Measurements from ENCODE around the gene PPP2R5C. TPM values are rescaled to one million over a fixed set of nuclear protein-coding genes. Genes with fewer than 3 reads are reported as not detected.

Gene PPP2R5C
- total and polyA plus RNA-seq, 12 donors: 66.8 to 257 (median 222) TPM

DNA sequence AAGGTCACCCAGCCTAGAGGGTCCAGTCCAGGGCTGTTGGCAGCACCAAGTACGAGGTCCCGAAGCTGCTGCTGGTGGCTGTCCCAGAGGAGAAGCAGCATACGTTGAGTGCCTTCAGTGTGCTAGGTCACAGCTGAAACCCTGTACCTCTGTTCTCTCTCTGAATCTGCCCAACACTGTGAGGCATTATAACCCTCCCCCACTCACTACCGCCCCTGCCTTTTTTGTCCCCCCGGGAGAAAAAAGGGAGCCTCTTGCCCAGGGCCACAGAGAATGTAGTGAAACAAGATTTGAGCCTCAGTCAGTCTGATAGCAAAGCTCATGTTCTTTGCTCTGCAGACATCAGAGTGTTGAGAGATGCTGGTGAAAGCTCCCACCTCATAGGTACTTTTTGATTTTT is 53.4 kb downstream of the PPP2R5C start:
- H3K4me1 ChIP-seq: peaks cover 15 to 76% (median 60%) of the 10 kb centered on the region in 9 donors
- 36 to 42% methylated on average over 5 of the region's 5 CpGs for WGBS, 2 donors

DNA sequence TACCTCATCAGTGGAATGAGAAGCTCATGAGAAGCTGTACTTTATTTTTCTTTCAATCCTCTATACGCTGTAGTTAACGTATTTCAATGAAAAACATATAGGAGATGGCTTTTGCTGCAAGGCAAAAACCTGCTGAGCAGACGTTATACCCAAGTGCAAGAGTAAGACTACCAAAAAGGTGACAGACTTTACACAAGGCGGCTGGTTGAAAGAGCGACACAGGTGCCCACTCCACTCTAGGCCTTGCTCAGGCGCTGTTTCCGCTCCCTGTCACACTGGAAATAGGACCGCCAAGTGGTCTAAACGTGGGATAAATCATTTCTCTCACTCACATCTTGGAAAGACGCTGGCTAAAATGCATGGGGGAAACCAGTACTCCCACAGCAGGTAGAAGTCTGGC is 54.5 kb downstream of the PPP2R5C start:
- Histone ChIP-seq H3K4me3 (no peak overlapping the region), H3K4me1 (peaks cover 14 to 77% (median 60%) of the 10 kb centered on the region in 9 donors), H3K36me3 (peaks cover 0 to 38% (median 6%) of the 10 kb centered on the region in 9 donors), H3K27ac (peak overlapping the region in 3 of 10 donors; percentile 2 to 100 (median 88)), H3K9me3 (no peaks in the 10 kb centered on the region), H3K27me3 (no peaks in the 10 kb centered on the region)
- ATAC-seq (no peak), DNase-seq (no peak)
- WGBS, 2 donors: 82 to 88% methylated on average over 10 of the region's 10 CpGs
- TF ChIP-seq, protein P1, sequence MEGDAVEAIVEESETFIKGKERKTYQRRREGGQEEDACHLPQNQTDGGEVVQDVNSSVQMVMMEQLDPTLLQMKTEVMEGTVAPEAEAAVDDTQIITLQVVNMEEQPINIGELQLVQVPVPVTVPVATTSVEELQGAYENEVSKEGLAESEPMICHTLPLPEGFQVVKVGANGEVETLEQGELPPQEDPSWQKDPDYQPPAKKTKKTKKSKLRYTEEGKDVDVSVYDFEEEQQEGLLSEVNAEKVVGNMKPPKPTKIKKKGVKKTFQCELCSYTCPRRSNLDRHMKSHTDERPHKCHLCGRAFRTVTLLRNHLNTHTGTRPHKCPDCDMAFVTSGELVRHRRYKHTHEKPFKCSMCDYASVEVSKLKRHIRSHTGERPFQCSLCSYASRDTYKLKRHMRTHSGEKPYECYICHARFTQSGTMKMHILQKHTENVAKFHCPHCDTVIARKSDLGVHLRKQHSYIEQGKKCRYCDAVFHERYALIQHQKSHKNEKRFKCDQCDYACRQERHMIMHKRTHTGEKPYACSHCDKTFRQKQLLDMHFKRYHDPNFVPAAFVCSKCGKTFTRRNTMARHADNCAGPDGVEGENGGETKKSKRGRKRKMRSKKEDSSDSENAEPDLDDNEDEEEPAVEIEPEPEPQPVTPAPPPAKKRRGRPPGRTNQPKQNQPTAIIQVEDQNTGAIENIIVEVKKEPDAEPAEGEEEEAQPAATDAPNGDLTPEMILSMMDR (IDR thresholded peaks at IDR 0.05): no peak
- intact Hi-C loops (cut with DNase I): no loop called here

More for the DNA sequence above, 53.4 kb downstream of the PPP2R5C start:
- H3K4me3 ChIP-seq: no peak overlapping the region
- DNase-seq: no peak
- no peaks in the 10 kb centered on the region for H3K9me3 ChIP-seq
- H3K36me3 ChIP-seq: peaks cover 0 to 28% (median 6%) of the 10 kb centered on the region in 9 donors
- TF ChIP-seq, protein P1 (IDR thresholded peaks at IDR 0.05): no peak
- peak in 1 of 8 donors; percentile 3 for ATAC-seq
- peak overlapping the region in 9 of 10 donors; percentile 2 to 100 (median 93) for H3K27ac ChIP-seq
- intact Hi-C loops (cut with DNase I): loop anchor here in 1 of 10 donors (5.0 kb wide), 2 partner anchors 37 to 53 kb away; partner anchors contain the start of gene PPP2R5C
- H3K27me3 ChIP-seq: no peaks in the 10 kb centered on the region

DNA sequence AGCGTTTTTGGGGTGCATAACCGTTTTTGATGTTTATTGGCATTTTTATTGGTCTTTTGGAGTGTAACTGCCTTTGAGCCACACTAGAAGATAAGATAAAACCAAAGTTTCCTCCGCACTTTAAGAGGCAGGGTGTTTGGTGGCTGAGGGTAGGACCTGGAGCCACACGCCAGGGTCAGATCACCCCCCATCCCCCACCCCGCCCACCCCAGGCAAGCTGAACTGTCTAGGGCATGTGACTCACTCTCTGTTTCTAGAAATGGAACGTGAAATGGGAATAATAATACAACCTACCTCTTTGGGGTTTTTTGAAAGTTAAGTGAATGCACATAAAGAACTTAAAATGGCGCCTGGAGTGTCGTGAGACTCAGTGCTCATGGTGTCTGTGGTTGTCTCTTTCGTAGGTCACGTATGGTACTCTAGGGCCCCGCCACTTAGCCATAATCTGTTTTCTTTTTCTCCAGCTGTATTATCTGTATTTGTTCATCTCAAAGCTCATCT is 56.0 kb downstream of the PPP2R5C start:
- Histone ChIP-seq H3K4me1 (peaks cover 5 to 70% (median 50%) of the 10 kb centered on the region in 9 donors), H3K36me3 (peaks cover 0 to 35% (median 6%) of the 10 kb centered on the region in 9 donors), H3K9me3 (no peaks in the 10 kb centered on the region), H3K27ac (peak overlapping the region in 3 of 10 donors; percentile 7 to 83 (median 13)), H3K4me3 (no peak overlapping the region), H3K27me3 (no peaks in the 10 kb centered on the region)
- 77 to 80% methylated on average over 11 of the region's 11 CpGs for WGBS, 2 donors
- TF ChIP-seq, protein P1 (IDR thresholded peaks at IDR 0.05): no peak
- intact Hi-C loops (cut with DNase I): no loop called here
- ATAC-seq (no peak), DNase-seq (no peak)

- Histone ChIP-seq H3K27ac (peak overlapping the region in 3 of 10 donors; percentile 13 to 83 (median 28)), H3K27me3 (no peaks in the 10 kb centered on the region), H3K36me3 (peaks cover 0 to 33% (median 6%) of the 10 kb centered on the region in 9 donors), H3K4me1 (peaks cover 2 to 70% (median 49%) of the 10 kb centered on the region in 9 donors), H3K4me3 (no peak overlapping the region), H3K9me3 (no peaks in the 10 kb centered on the region)
- DNase-seq (no peak), ATAC-seq (no peak)
- TF ChIP-seq, protein P1 (IDR thresholded peaks at IDR 0.05): no peak
- intact Hi-C loops (cut with DNase I): no loop called here
- 90 to 91% methylated on average over 16 of the region's 16 CpGs for WGBS, 2 donors
These were observed 57.9 kb downstream of the PPP2R5C start for GRCh38 chr14:101819251-101819990.

Data from heart right ventricle (tissue), 16 donors.